ENCODE results near the gene VPS13A.
"Not testable (repeated sequence)": the region's sequence is repeated elsewhere in the genome, so short reads cannot be mapped to it uniquely, and the experiment has no call there.

VPS13A gene

GRCh38 chr9:77426712-77427111 is 249.4 kb downstream of the VPS13A start:
- DNase-seq, result no peak

GRCh38 chr9:77427256-77427927 is 250.1 kb downstream of the VPS13A start:
- DNase-seq, result no peak

- DNase-seq, result no peak
Measured at GRCh38 chr9:77429928-77430327, 252.6 kb downstream of the VPS13A start.

GRCh38 chr9:77432053-77432452 is 254.7 kb downstream of the VPS13A start:
- DNase-seq, result no peak

- peak; percentile 55 for DNase-seq
Measured at GRCh38 chr9:77433675-77434445, 256.5 kb downstream of the VPS13A start.

GRCh38 chr9:77435277-77435676 is 257.9 kb downstream of the VPS13A start:
- no peak for DNase-seq

- DNase-seq, result no peak
Measured at GRCh38 chr9:77435688-77436087, 258.4 kb downstream of the VPS13A start.

- DNase-seq, result no peak
Measured at GRCh38 chr9:77438653-77439052, 261.3 kb downstream of the VPS13A start.

GRCh38 chr9:77440057-77440456 is 262.7 kb downstream of the VPS13A start:
- no peak for DNase-seq

- DNase-seq, result not testable (repeated sequence)
Measured at GRCh38 chr9:77441124-77441523, 263.8 kb downstream of the VPS13A start.

GRCh38 chr9:77442436-77442835 is 265.1 kb downstream of the VPS13A start:
- DNase-seq, result no peak

GRCh38 chr9:77447646-77448045 is 270.3 kb downstream of the VPS13A start:
- no peak for DNase-seq

GRCh38 chr9:77449240-77450084 is 272.1 kb downstream of the VPS13A start:
- DNase-seq, result no peak

- DNase-seq, result no peak
Measured at GRCh38 chr9:77450085-77450475, 272.7 kb downstream of the VPS13A start.

GRCh38 chr9:77451507-77451906 is 274.2 kb downstream of the VPS13A start:
- no peak for DNase-seq

- DNase-seq, result no peak
Measured at GRCh38 chr9:77453825-77454647, 276.7 kb downstream of the VPS13A start.

GRCh38 chr9:77454663-77455062 is 277.3 kb downstream of the VPS13A start:
- no peak for DNase-seq

GRCh38 chr9:77455312-77455927 is 278.1 kb downstream of the VPS13A start:
- no peak for DNase-seq

GRCh38 chr9:77456829-77457437 is 279.6 kb downstream of the VPS13A start:
- DNase-seq, result peak; percentile 67

- DNase-seq, result peak; percentile 44
Measured at GRCh38 chr9:77457916-77458592, 280.7 kb downstream of the VPS13A start.

GRCh38 chr9:77460938-77461337 is 283.6 kb downstream of the VPS13A start:
- DNase-seq, result no peak
